Prostate gland (tissue), 2 donors: Measurements from ENCODE around the gene TRIB2.

Experiments
- CTCF ChIP-seq, 4 experiments: fragments of 200-600 bp in 2 of 4; fragments of 450-650 bp in 2 of 4; sonication (generic) in 2 of 4; IDR thresholded peaks; 1 replicate in 3 of 4; 2 replicates in 1 of 4; pipeline ENCODE4 v1.5.1; 2016 to 2019; ENCODE audit warnings: antibody characterized with exemption in 4 of 4, mild to moderate bottlenecking in 2 of 4, moderate library complexity in 2 of 4
- POLR2A ChIP-seq: fragments of 450-650 bp; IDR thresholded peaks from one replicate; pipeline ENCODE4 v1.6.1; 2016; ENCODE audit warnings: antibody characterized with exemption, mild to moderate bottlenecking
- POLR2AphosphoS5 ChIP-seq: sonication (generic); formaldehyde crosslinking; IDR thresholded peaks from one replicate; pipeline ENCODE4 v1.6.1; 2017; ENCODE audit warnings: antibody characterized with exemption

DNA sequence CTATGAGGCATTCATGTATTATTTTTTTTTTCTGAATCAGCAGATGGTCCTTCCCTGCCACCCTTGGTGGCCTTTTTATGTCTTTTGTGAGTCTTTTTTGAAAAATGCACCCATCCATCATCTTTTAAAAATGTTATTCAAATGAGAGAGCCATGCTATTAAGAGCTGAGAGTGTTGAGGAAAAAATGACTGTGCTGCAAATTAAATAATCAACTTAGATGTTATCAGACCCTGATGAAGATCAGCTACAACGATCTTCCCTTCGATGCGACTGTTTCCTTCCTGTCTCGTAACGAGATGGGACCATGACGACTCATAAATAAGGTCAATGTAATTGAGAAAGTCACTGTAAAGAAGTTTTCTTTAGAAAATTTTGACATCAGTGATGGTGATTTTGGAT is 44.4 kb downstream of the TRIB2 start:
- no peak for TF ChIP-seq POLR2A
- no peak for TF ChIP-seq CTCF (IDR thresholded peaks at IDR 0.05)
- no peak for TF ChIP-seq POLR2AphosphoS5
